ENCODE measurements around the gene ASB12. TPM values are rescaled to one million over a fixed set of nuclear protein-coding genes. Genes with fewer than 3 reads are reported as not detected.

ASB12 gene
- total RNA-seq, 1 experiment from 2014 or later, result 0.17 TPM

DNA sequence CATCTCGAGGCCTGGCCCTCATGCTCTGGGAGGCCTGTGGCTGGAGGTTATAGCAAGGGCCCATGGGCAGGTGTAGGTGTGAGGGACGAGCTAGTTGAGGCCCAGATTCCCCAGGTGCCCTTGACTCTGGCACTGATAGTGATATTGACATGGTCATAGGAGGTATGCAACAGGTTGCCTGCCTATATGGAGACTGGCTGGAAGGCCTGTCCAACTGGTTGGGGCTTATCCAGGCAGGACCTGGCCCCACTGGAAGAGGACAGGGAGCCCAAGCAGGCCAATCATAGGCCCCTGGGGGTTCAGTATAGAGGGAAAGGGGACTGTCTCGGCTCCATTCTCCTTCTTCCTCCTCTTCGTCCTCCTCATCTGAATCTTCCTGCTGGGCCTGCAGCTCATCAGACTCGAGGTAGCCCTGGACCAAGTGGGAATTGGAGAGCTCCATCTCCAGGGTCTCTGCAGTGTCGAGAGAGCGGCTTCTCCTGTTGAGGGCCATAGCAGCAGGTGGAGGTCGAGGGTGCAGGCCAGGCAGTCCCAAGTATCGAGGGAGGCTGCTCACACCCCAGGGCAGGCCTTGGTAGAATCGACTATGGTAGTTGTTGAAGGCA lies 40.2 kb downstream of the ASB12 start:
- in situ Hi-C loops (cut with HindIII; ENCODE audit: low pct_unique_long_range_greater_than_20kb, low sequenced_read_pairs), result no loop called here
- DNase-seq (ENCODE audit: low read depth), result no peak

DNA sequence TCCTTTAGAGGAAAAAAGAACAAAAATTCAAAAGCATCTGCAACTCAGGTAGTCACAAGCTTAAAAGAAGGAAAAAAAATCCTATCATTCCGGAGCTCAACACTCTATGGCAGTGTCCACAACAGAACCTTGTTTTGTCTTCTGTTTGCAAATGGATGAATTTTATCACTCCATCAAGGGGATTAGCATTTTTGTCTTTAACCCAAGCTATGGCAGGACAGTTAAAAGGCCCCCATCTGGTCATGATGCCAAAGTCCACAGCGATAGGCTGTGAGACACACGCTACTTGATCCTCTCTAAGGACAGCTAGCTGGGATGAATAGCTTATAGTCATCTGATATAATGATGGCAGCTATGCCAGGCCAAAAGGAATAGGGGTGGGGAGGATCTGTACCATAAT lies 41.5 kb downstream of the ASB12 start:
- no peak for DNase-seq (ENCODE audit: low read depth)
- in situ Hi-C loops (cut with HindIII; ENCODE audit: low pct_unique_long_range_greater_than_20kb, low sequenced_read_pairs), result no loop called here

DNA sequence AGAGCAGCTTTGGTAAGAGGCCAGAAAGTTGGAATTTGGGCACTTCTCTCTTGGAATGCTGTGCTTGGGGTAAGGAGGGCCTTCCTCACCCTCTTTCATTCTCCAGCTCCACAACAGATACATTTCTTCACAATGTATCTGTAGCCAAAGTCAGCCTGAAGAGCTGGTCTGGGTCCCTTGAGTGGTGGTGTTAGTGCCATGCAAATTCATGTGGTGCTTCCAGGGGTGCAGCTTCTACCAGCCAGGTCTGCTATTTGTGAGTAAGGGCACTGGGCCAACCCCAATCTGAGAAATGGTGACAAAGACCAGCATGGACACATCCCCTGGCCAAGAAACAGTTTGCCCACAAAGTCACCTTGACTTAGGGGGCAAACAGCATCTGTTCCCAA lies 42.7 kb downstream of the ASB12 start:
- no peak for DNase-seq (ENCODE audit: low read depth)
- in situ Hi-C loops (cut with HindIII; ENCODE audit: low pct_unique_long_range_greater_than_20kb, low sequenced_read_pairs), result no loop called here

DNA sequence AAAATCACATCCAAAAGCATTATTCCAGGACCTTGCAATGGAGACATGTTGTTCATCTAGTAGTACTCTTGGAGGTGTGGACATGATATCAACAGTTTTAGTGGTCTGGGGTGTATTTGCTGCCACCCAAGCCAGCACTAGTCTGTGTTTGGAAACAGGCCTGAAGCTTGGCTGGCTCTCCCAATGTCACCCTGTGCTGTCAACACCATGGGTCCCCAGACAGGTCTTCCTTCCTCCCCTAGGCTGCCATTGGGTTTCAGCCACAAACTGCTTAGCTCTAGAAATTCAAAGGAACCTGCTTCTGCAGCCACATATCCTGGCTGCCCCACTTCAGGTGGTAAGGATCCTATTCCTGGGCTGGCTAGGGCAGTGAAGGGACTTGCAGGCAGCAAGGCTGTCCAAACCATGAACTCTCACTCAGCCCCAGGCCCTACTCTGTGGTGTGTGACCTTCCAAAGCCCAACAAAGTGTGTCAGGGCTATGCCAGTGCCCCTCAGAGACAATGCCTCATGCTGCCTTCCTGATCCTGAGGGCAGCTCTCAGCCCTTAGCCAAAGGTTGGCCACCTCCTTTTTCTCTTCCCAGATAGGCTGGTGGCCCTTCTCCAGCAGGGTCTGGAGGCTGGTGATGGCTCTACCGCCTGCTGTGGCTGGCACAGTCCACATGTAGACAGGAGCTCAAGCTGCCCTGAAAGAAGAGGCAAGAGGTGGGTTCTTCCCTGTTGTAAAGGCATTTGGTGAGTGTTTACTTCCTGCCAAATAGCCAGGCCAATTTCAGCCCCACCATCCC lies 43.2 kb downstream of the ASB12 start:
- no peak for DNase-seq (ENCODE audit: low read depth)
- in situ Hi-C loops (cut with HindIII; ENCODE audit: low pct_unique_long_range_greater_than_20kb, low sequenced_read_pairs), result no loop called here

DNA sequence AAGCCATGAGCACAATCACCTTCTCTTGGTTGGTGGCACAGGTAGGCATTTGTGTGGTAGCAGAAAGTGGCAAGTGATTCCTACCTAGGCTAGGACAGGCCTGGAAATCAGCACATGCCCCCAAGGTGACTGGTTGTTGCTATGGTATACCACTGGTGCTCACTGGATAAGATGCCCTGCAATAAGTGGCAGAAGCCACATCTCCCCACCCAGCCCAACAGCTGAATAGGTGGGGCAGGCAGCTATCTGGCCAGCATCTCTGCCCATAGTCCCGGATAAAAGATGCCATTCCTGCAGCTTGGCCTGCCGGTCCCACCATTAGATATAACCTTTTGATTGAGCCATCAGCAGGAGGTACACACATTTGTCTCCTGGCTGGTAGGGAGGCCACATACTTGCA lies 46.0 kb downstream of the ASB12 start:
- no peak for DNase-seq (ENCODE audit: low read depth)
- in situ Hi-C loops (cut with HindIII; ENCODE audit: low pct_unique_long_range_greater_than_20kb, low sequenced_read_pairs), result no loop called here

DNA sequence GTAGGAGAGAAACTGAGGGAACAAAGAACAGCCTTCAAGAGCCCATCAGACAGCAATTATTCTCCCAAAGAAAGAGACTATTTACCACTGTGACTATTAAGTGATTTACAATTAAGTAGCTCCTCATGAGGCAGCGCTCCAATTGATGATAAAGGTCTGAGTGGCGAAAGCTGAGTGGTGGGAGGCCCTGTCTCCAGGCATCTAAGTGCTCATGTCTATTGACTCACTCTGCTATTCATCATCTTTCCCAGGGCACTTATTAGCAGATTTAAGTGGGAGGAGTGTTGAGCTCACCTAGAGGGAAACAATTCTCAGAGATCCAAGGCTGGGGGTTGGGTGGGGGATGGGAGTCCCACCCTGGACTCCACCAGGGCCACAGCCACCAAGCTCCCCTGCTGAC lies 48.2 kb downstream of the ASB12 start:
- in situ Hi-C loops (cut with HindIII; ENCODE audit: low pct_unique_long_range_greater_than_20kb, low sequenced_read_pairs), result no loop called here
- no peak for DNase-seq (ENCODE audit: low read depth)

DNA sequence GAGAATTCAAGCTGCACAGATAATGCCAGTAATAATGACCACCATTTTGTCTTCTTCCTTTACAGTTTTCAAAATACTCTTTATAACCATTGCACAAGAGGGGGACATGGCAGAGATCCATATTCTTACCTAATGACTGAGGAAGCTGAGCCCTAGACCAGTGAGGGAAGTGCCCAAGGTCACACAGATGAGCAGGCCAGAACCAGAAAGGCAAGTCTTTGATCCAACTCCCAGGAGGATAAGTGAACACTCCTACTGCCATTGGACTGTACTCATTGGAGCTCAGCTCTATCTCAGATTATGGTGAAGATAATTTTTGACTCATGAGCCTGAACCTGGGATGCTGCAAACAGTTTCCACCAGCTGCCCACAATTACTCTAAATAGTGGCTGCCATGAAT lies 53.5 kb downstream of the ASB12 start:
- in situ Hi-C loops (cut with HindIII; ENCODE audit: low pct_unique_long_range_greater_than_20kb, low sequenced_read_pairs), result no loop called here
- DNase-seq (ENCODE audit: low read depth), result no peak

Other genes starting within 250 kb of the ASB12 start
- gene AMER1, start 24.9 kb downstream of the ASB12 start, total RNA-seq (2014; rRNA removed; shearing (Covaris generic); ENCODE audit: low replicate concordance), result 0.29 and 0.84 TPM in 2 replicates
- 0.20 and 2.2 TPM in 2 replicates for gene MTMR8, start 164.8 kb upstream of the ASB12 start, total RNA-seq (2014; rRNA removed; shearing (Covaris generic); ENCODE audit: low replicate concordance)